ENCODE measurements around the gene TEN1. TPM values are rescaled to one million over a fixed set of nuclear protein-coding genes. Genes with fewer than 3 reads are reported as not detected.

TEN1 gene
- total and polyA plus RNA-seq, 2 of the 4 experiments (the other 2 are of a cell fraction): 14.7 to 17.9 TPM

DNA sequence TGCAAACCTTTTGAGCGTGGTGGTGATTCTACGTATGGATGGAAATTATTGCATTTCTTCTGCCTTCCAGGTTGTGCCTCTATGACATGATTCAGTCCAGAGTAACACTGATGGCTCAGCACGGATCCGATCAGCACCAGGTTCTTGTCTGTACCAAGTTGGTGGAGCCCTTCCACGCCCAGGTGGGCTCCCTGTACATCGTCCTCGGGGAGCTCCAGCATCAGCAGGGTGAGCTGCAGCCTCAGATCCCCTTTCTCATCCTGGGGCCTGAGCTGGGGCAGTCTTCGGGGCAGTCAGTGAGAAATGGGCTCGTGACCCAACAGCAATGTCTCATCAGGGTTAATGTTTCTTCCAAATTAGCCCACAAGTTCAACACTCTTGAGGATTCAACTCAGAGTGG lies 12.4 kb downstream of the TEN1 start:
- Histone ChIP-seq H2BK20ac (ENCODE audit: low read depth, low read length) (no peak overlapping the region), H3K4me2 (ENCODE audit: low read depth, low read length) (no peak overlapping the region), H2BK120ac (ENCODE audit: low read depth, low read length) (no peak overlapping the region), H3K4me3 (ENCODE audit: insufficient read depth, low read depth, low read length) (no peak overlapping the region), H3K4me1 (ENCODE audit: control insufficient read depth, insufficient read depth, low read length) (no peaks in the 10 kb centered on the region), H2AFZ (replicated peaks; ENCODE audit: low read length, poor library complexity) (no peak overlapping the region), H3K9me1 (ENCODE audit: insufficient read depth, low read length) (no peaks in the 10 kb centered on the region; the same call in 1 of the 2 replicates), H4K20me1 (ENCODE audit: insufficient read depth, low read length) (no peaks in the 10 kb centered on the region), H3K27me3 (ENCODE audit: control insufficient read depth, insufficient read depth, low read length) (no peaks in the 10 kb centered on the region), H4K91ac (ENCODE audit: insufficient read depth, low read depth, low read length) (no peak overlapping the region), H3K27ac (ENCODE audit: insufficient read depth, low read length) (no peak overlapping the region), H3K56ac (ENCODE audit: extremely low read depth, insufficient read depth, low read length) (no peak overlapping the region), H3K9ac (ENCODE audit: low read depth, low read length) (no peak overlapping the region), H2AK5ac (ENCODE audit: low read depth, low read length) (no peak overlapping the region), H2BK5ac (ENCODE audit: low read depth, low read length, poor library complexity, severe bottlenecking) (no peak overlapping the region), H4K8ac (ENCODE audit: low read depth in 2 of 2, low read length in 2 of 2) (no peak overlapping the region), H4K5ac (ENCODE audit: low read depth, low read length) (no peak overlapping the region), H3K23ac (ENCODE audit: low read depth, low read length) (no peak overlapping the region), H2BK15ac (ENCODE audit: low read depth, low read length) (no peak overlapping the region), H3K14ac (replicated peaks; ENCODE audit: low read depth, low read length) (no peak overlapping the region), H3K9me3 (ENCODE audit: control insufficient read depth, insufficient read depth, low read length) (no peaks in the 10 kb centered on the region), H3K36me3 (ENCODE audit: control insufficient read depth, insufficient read depth, low read length) (peaks cover 18% of the 10 kb centered on the region), H3K79me1 (ENCODE audit: low read depth in 1 of 2, low read length in 2 of 2) (peaks cover 0 to 5% of the 10 kb centered on the region in 2 experiments; a peak in 1 of 4 replicates), H2AK9ac (replicated peaks; ENCODE audit: low read depth, low read length, poor library complexity) (no peak overlapping the region), H3K18ac (ENCODE audit: low read depth, low read length) (no peak overlapping the region), H3K4ac (ENCODE audit: low read depth, low read length) (no peak overlapping the region)
- CTCF ChIA-PET: no interaction called here
- DNase-seq (no peak), ATAC-seq (ENCODE audit: low read depth) (no peak)
- in situ Hi-C loops (cut with MboI; ENCODE audit: low sequenced_read_pairs): no loop called here
- no peak for TF ChIP-seq RAD21 (IDR thresholded peaks at IDR 0.05; ENCODE audit: low read length)
- TF ChIP-seq MAFK (IDR thresholded peaks at IDR 0.05; ENCODE audit: low read depth, low read length): no peak
- no peak for TF ChIP-seq CEBPB (IDR thresholded peaks at IDR 0.05; ENCODE audit: low read depth, low read length)
- intact Hi-C loops (cut with micrococcal nuclease): no loop called here
- dilution Hi-C loops (cut with HindIII; ENCODE audit: low sequenced_read_pairs, unreplicated experiment): no loop called here
- POLR2A ChIA-PET (ENCODE audit: unreplicated experiment): interaction anchor here (0.6 kb wide), 1 partner anchor 111 kb away, joined by 3 read pairs; no protein-coding TSS in a partner anchor
- BruUV-seq (replicated peaks): no TSS peak
- 84% methylated on average over 7 of the region's 9 CpGs; no CpG with 5 or more reads in 1 of the 2 experiments for WGBS, 2 experiments (ENCODE audit: extremely low coverage in 2 of 2, insufficient read length in 1 of 2)
